ENCODE results near the gene NRCAM. TPM values are rescaled to one million over a fixed set of nuclear protein-coding genes. Genes with fewer than 3 reads are reported as not detected.

The NRCAM gene
- total and polyA plus RNA-seq, 12 donors, result 0.08 to 1.3 (median 0.38) TPM

GRCh38 chr7:108464743-108465142 is 8.5 kb upstream of the NRCAM start:
- H3K36me3 ChIP-seq, result no peaks in the 10 kb centered on the region
- no peaks in the 10 kb centered on the region for H3K4me1 ChIP-seq
- TF ChIP-seq, protein P1, sequence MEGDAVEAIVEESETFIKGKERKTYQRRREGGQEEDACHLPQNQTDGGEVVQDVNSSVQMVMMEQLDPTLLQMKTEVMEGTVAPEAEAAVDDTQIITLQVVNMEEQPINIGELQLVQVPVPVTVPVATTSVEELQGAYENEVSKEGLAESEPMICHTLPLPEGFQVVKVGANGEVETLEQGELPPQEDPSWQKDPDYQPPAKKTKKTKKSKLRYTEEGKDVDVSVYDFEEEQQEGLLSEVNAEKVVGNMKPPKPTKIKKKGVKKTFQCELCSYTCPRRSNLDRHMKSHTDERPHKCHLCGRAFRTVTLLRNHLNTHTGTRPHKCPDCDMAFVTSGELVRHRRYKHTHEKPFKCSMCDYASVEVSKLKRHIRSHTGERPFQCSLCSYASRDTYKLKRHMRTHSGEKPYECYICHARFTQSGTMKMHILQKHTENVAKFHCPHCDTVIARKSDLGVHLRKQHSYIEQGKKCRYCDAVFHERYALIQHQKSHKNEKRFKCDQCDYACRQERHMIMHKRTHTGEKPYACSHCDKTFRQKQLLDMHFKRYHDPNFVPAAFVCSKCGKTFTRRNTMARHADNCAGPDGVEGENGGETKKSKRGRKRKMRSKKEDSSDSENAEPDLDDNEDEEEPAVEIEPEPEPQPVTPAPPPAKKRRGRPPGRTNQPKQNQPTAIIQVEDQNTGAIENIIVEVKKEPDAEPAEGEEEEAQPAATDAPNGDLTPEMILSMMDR (IDR thresholded peaks at IDR 0.05), result no peak
- no peak for ATAC-seq
- 92 to 97% methylated on average over 2 of the region's 2 CpGs for WGBS, 2 donors
- intact Hi-C loops (cut with DNase I), result loop anchor here in 2 of 10 donors (5.0 to 10.0 kb wide), 2 partner anchors 280 to 282 kb away; no protein-coding TSS in a partner anchor
- H3K27ac ChIP-seq, result no peak overlapping the region
- no peak overlapping the region for H3K4me3 ChIP-seq
- DNase-seq, result no peak
- peaks cover 0 to 14% (median 0%) of the 10 kb centered on the region in 7 donors for H3K27me3 ChIP-seq
- H3K9me3 ChIP-seq, result no peaks in the 10 kb centered on the region

DNA sequence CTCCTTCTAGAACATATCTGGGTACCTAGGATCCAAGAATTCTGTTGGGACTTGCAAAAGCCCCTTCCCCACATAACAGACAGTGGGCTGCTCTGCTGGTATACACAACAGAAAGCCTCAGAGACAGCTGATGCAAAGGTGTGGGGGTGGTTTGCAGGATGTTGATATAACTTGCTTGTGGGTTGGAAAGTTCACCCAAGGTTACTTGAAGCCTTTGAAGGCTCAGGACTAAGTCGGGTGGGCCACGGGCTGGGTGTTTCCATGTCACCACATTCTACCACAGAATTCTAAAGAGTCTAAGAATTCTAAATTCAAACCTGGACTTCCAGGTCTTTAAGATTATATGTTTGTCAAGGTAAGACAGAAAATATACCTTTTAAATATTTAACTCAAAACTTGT is 7.4 kb upstream of the NRCAM start:
- intact Hi-C loops (cut with DNase I), result loop anchor here in 2 of 10 donors (5.0 to 10.0 kb wide), 2 partner anchors 279 to 281 kb away; no protein-coding TSS in a partner anchor
- Histone ChIP-seq H3K27me3 (peaks cover 0 to 25% (median 7%) of the 10 kb centered on the region in 7 donors), H3K4me3 (no peak overlapping the region), H3K9me3 (no peaks in the 10 kb centered on the region), H3K27ac (no peak overlapping the region), H3K4me1 (no peaks in the 10 kb centered on the region), H3K36me3 (no peaks in the 10 kb centered on the region)
- TF ChIP-seq, protein P1 (IDR thresholded peaks at IDR 0.05), result no peak
- DNase-seq, result no peak
- 56 to 87% methylated on average over 2 of the region's 2 CpGs for WGBS, 2 donors
- ATAC-seq, result no peak

- Histone ChIP-seq H3K4me1 (peaks cover 0 to 3% (median 0%) of the 10 kb centered on the region in 9 donors), H3K27me3 (peaks cover 0 to 43% (median 22%) of the 10 kb centered on the region in 7 donors), H3K27ac (no peak overlapping the region), H3K36me3 (no peaks in the 10 kb centered on the region), H3K9me3 (no peaks in the 10 kb centered on the region), H3K4me3 (no peak overlapping the region)
- DNase-seq, result no peak
- TF ChIP-seq, protein P1 (IDR thresholded peaks at IDR 0.05), result no peak
- 66 to 69% methylated on average over 3 of the region's 3 CpGs for WGBS, 2 donors
- peak in 2 of 8 donors; percentile 49 to 65 for ATAC-seq
- intact Hi-C loops (cut with DNase I), result loop anchor here in 2 of 10 donors (5.0 to 10.0 kb wide), 2 partner anchors 277 to 280 kb away; no protein-coding TSS in a partner anchor
Observed at GRCh38 chr7:108461840-108462239, 5.6 kb upstream of the NRCAM start.

DNA sequence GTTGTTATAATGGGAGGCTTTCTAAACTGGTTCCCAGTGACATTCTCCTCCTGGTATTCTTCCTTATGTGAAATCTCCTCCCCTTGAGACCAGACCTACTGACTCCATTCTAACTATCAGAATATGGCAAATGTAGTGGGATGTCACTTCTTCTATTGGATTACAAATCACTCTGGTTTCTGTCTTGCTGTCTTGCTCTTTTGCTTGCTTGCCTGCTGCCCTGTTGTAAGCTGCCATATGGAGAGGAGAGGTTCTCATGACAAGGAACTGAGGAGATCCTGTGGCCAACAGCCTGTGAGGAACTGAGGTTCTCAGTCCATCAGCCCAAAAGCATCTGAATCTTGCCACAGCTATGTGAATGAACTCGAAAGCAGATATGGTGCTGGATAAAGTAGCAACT is 4.7 kb upstream of the NRCAM start:
- Histone ChIP-seq H3K27ac (no peak overlapping the region), H3K27me3 (peaks cover 0 to 51% (median 31%) of the 10 kb centered on the region in 7 donors)
- intact Hi-C loops (cut with DNase I), result loop anchor here in 2 of 10 donors (5.0 to 10.0 kb wide), 2 partner anchors 276 to 279 kb away; no protein-coding TSS in a partner anchor

More for the DNA sequence above, 4.7 kb upstream of the NRCAM start:
- ATAC-seq, result no peak
- H3K9me3 ChIP-seq, result no peaks in the 10 kb centered on the region
- H3K4me1 ChIP-seq, result peaks cover 0 to 10% (median 3%) of the 10 kb centered on the region in 9 donors
- TF ChIP-seq, protein P1 (IDR thresholded peaks at IDR 0.05), result no peak
- 86 to 97% methylated on average over 1 of the region's 1 CpG for whole genome bisulfite sequencing, 2 donors
- no peak overlapping the region for H3K4me3 ChIP-seq
- H3K36me3 ChIP-seq, result no peaks in the 10 kb centered on the region
- DNase-seq, result no peak
